Loucy (cell line): ENCODE results near the gene CTDSP1.

Source experiments
- H2AFZ ChIP-seq: fragments of 200-600 bp; sonication (generic); 2 replicates; pipeline ENCODE4 v1.6.0; 2016; ENCODE audit warnings: antibody characterized with exemption, mild to moderate bottlenecking, low read length, moderate library complexity
- H3F3A ChIP-seq: fragments of 200-600 bp; 2 replicates; pipeline ENCODE4 v1.6.0; 2016; ENCODE audit warnings: antibody characterized with exemption, low read depth, mild to moderate bottlenecking
- H3K27me3 ChIP-seq: fragments of 200-600 bp; sonication (generic); 2 replicates; pipeline ENCODE4 v1.6.1; 2014; ENCODE audit warnings: low read length, mild to moderate bottlenecking; ENCODE audit not compliant: insufficient read depth, poor library complexity, severe bottlenecking
- H3K36me3 ChIP-seq: fragments of 200-600 bp; sonication (generic); 2 replicates; pipeline ENCODE4 v1.6.1; 2016; ENCODE audit warnings: low read length; ENCODE audit not compliant: insufficient read depth
- H3K4me1 ChIP-seq: fragments of 200-600 bp; sonication (generic); 2 replicates; pipeline ENCODE4 v1.5.1; 2014; ENCODE audit warnings: low read length, mild to moderate bottlenecking; ENCODE audit not compliant: insufficient read depth, poor library complexity, severe bottlenecking
- H3K4me2 ChIP-seq: fragments of 200-600 bp; sonication (generic); 2 replicates; pipeline ENCODE4 v1.6.0; 2014; ENCODE audit warnings: antibody characterized with exemption, low read length, low read depth, mild to moderate bottlenecking; ENCODE audit not compliant: poor library complexity, severe bottlenecking
- H3K4me3 ChIP-seq: fragments of 200-600 bp; sonication (generic); 2 replicates; pipeline ENCODE4 v1.5.1; 2014; ENCODE audit warnings: low read length, mild to moderate bottlenecking, mixed read lengths; ENCODE audit not compliant: poor library complexity, severe bottlenecking
- H3K79me2 ChIP-seq: fragments of 200-600 bp; sonication (generic); 2 replicates; pipeline ENCODE4 v1.6.1; 2014; ENCODE audit warnings: low read length; ENCODE audit not compliant: insufficient read depth
- H3K9ac ChIP-seq: fragments of 200-600 bp; sonication (generic); 2 replicates; pipeline ENCODE4 v1.6.0; 2014; ENCODE audit warnings: mild to moderate bottlenecking, low read depth, low read length, moderate library complexity; ENCODE audit not compliant: poor library complexity, severe bottlenecking
- H3K9me2 ChIP-seq: fragments of 200-600 bp; sonication (generic); replicated peaks from 2 replicates; pipeline ENCODE4 v1.6.1; 2016; ENCODE audit warnings: low read depth, low read length, mixed read lengths
- H3K9me3 ChIP-seq: fragments of 200-600 bp; sonication (generic); 2 replicates; pipeline ENCODE4 v1.6.1; 2014; ENCODE audit warnings: mild to moderate bottlenecking, antibody characterized with exemption, low read length, low read depth; ENCODE audit not compliant: insufficient read depth
- H4K20me1 ChIP-seq: fragments of 200-600 bp; sonication (generic); 2 replicates; pipeline ENCODE4 v1.6.0; 2014; ENCODE audit warnings: antibody characterized with exemption, low read length, mild to moderate bottlenecking; ENCODE audit not compliant: insufficient read depth, poor library complexity, severe bottlenecking
- CTCF ChIP-seq: fragments of 200-600 bp; sonication (generic); conservative IDR thresholded peaks from 2 replicates; pipeline ENCODE4 v1.5.1; 2014; ENCODE audit warnings: mild to moderate bottlenecking, antibody characterized with exemption, low read length
- EZH2phosphoT487 ChIP-seq: fragments of 200-600 bp; IDR thresholded peaks from 2 replicates; pipeline ENCODE4 v1.6.1; 2018; ENCODE audit warnings: antibody characterized with exemption, mild to moderate bottlenecking, moderate library complexity, borderline replicate concordance

Gene CTDSP1

GRCh38 chr2:218401890-218402289 is 2.2 kb downstream of the CTDSP1 start:
- Histone ChIP-seq H2AFZ (no peak overlapping the region), H3K9ac (peak overlapping the region; percentile 95), H3K4me1 (peaks cover 46% of the 10 kb centered on the region), H4K20me1 (peaks cover 26% of the 10 kb centered on the region), H3K79me2 (peaks cover 67% of the 10 kb centered on the region), H3K36me3 (peaks cover 22% of the 10 kb centered on the region; the same call in 1 of the 2 replicates), H3K27me3 (no peaks in the 10 kb centered on the region), H3K9me2 (no peaks in the 10 kb centered on the region), H3K9me3 (no peaks in the 10 kb centered on the region), H3K4me3 (peak overlapping the region; percentile 84), H3F3A (0 out of 2 replicates have a peak, but pooled peaks cover 2% of the 10 kb centered on the region), H3K4me2 (peak overlapping the region; percentile 85)
- TF ChIP-seq CTCF (no peak), EZH2phosphoT487 (no peak)

GRCh38 chr2:218402491-218402901 is 2.8 kb downstream of the CTDSP1 start:
- H4K20me1 ChIP-seq, result peaks cover 26% of the 10 kb centered on the region
- no peaks in the 10 kb centered on the region for H3K9me3 ChIP-seq
- no peaks in the 10 kb centered on the region for H3K27me3 ChIP-seq
- H3K4me2 ChIP-seq, result peak overlapping the region; percentile 85
- H3F3A ChIP-seq, result 0 out of 2 replicates have a peak, but pooled peaks cover 2% of the 10 kb centered on the region
- peaks cover 22% of the 10 kb centered on the region; the same call in 1 of the 2 replicates for H3K36me3 ChIP-seq
- H3K4me3 ChIP-seq, result peak overlapping the region; percentile 84
- H3K9me2 ChIP-seq, result no peaks in the 10 kb centered on the region
- H3K79me2 ChIP-seq, result peaks cover 61% of the 10 kb centered on the region
- peaks cover 45% of the 10 kb centered on the region for H3K4me1 ChIP-seq
- TF ChIP-seq EZH2phosphoT487 (no peak), CTCF (no peak)
- H2AFZ ChIP-seq, result no peak overlapping the region
- H3K9ac ChIP-seq, result no peak overlapping the region

- Histone ChIP-seq H3K27me3 (no peaks in the 10 kb centered on the region), H3K4me1 (peaks cover 44% of the 10 kb centered on the region), H3K9ac (no peak overlapping the region), H3K4me3 (peak overlapping the region; percentile 84), H3K9me3 (no peaks in the 10 kb centered on the region), H3K9me2 (no peaks in the 10 kb centered on the region), H2AFZ (no peak overlapping the region), H3K79me2 (peaks cover 58% of the 10 kb centered on the region), H3K4me2 (peak overlapping the region; percentile 95), H3F3A (0 out of 2 replicates have a peak, but pooled peaks cover 2% of the 10 kb centered on the region), H4K20me1 (peaks cover 26% of the 10 kb centered on the region), H3K36me3 (peaks cover 22% of the 10 kb centered on the region; the same call in 1 of the 2 replicates)
- no peak for TF ChIP-seq CTCF
- TF ChIP-seq EZH2phosphoT487, result no peak
Observed at GRCh38 chr2:218402911-218403411, 3.3 kb downstream of the CTDSP1 start.
